GM12873 (cell line): ENCODE data around the gene CABCOCO1.

Experiments used
- CTCF ChIP-seq: IDR thresholded peaks from 2 replicates; pipeline ENCODE4 v1.5.1; 2012; ENCODE audit warnings: low read depth, mild to moderate bottlenecking, moderate library complexity, low read length, control low read depth; ENCODE audit not compliant: insufficient read depth; ENCODE audit errors: missing control alignments

CABCOCO1 gene

DNA sequence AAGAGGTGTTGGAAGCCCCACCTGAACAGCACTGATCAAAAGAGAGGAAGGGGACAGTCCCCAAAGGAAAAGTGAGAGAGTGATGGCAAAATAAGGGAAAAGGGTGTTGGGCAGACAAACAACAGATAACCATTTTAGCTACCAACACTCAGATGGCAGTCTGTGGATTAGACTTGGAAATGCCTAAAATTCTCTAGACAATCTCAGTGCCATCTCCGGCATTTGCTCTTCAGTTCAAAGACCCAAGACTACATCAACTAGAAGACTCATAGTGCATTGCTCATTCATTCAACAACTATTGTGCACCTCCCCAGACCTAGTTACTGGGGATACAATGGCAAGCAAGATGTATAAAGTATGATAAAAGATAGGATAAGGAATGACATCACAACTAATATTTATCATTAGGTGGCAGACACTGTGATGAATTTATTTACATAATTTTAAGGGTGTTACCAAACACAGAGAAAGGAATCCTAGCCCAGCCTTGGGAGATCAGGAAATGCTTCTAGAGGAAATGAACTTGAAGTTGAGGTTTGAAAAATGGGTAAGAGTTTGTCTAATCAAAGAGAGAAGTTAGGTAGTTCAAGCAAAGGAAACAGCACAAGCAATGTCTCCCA is 129.5 kb downstream of the CABCOCO1 start:
- TF ChIP-seq CTCF = no peak

DNA sequence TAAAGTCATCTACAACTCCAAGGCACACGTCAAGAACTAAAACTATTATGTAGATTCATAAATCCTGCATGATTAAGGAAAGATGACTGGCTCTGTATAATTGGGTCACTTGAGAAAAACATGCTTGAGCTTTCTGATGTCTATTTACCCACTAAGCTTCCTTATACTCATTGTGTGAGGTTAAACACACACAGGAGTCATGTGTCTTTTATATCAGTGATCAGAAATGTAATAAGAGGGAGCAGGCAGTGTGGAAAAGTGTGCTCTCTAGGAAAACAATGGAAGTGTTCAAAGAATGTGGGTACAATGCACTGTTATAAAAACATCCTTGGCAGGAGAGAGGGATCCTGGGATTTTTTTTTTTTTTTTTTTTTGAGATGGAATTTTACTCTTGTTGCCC is 130.2 kb downstream of the CABCOCO1 start:
- TF ChIP-seq CTCF = no peak

GRCh38 chr10:61793760-61794703 is 131.3 kb downstream of the CABCOCO1 start:
- TF ChIP-seq CTCF = no peak

DNA sequence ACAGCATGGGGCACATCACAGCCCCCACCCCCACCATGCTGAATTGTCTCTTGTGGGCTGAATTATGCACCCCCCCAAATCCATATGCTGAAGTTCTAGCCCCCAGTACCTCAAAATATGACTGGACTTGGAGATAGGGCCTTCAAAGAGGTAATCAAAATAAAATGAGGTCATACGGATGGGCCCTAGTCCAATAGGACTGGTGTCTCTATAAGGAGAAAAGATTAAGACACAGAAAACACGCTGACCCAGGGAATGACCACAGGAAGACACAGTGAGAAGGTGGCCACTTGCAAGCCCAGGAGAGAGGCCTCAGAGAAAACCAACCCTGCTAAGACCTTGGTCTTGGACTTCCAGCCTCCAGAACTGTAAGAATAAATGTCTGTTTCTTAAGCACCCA is 132.4 kb downstream of the CABCOCO1 start:
- no peak for TF ChIP-seq CTCF

- peak; percentile 37 for TF ChIP-seq CTCF
Measured at GRCh38 chr10:61795551-61795950, 132.8 kb downstream of the CABCOCO1 start.

- TF ChIP-seq CTCF = no peak
Measured at GRCh38 chr10:61796785-61797184, 134.1 kb downstream of the CABCOCO1 start.

DNA sequence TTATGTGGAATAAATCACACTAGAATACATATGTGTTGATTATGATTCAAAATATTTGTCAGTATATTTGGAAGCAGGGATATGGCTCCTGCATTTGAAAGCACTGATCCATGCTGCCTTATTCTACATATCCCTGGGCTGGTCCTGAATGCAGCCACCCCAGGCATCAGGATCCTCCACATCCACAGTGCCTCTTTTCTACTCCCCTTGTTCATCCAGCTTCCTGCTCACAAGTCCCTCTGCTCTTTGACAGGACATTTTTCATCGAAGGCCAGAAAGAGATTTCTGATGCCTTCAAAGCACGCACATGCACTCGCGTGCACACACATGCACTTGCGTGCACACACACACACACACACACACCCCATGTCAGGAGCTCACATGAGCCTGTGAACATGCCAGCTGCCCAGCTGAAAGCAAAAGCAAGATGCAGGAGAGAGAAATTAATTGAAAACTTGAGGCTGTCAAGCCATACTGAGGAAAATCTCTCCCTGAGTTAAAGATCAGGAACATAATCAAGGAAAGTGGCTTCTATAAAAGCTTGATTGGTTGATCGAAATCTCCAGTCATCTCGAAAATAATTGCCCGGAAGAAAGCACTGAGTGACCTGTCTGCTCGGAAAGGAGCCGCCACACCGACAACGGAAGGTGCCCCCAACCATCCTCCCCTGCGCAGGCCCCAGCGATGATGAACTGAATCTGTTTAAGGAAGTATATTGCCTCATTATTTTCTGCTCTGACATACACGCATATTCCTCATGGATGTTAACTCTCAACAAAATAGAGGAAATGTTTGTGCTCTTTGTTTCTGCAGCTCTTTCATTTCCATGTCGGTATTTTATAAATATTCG is 134.8 kb downstream of the CABCOCO1 start:
- TF ChIP-seq CTCF = no peak
